GM15510 (cell line): ENCODE results near the gene NACAD.

Experiments used
- POLR2A ChIP-seq: IDR thresholded peaks from 3 replicates; pipeline ENCODE4 v1.6.1; 2011; ENCODE audit warnings: borderline replicate concordance; ENCODE audit not compliant: insufficient read length; ENCODE audit errors: extremely low read depth

NACAD gene

DNA sequence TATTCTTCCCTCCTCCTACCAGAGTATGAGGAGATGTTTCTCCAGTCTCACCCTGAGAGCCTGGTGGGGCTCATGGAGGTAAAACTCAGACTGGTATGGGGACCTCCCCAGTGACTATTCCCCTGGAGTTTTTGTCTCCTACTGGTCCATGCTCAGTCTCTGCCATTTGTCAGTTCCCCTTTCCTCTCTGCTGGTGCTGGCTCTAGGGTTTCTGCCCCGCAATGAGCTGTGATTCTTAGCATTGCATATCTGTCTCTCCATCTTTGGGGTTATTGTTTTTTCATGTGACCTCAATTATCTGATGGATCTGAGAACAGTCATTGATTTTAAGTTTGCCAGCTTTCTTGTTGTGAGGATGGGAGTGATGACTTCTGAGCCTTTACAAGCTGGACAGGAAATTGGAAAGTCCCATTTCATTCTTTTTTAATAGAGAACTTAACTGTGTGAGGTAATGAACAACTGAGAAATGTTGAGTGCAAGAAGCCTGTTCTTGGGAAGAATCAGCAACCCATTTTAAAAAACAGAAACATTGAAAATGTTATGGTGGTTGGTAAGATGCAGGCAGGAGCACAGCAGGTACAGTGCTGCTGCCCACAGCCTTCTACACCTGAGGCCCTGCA, 26.9 kb downstream of the NACAD start:
- TF ChIP-seq POLR2A: no peak

DNA sequence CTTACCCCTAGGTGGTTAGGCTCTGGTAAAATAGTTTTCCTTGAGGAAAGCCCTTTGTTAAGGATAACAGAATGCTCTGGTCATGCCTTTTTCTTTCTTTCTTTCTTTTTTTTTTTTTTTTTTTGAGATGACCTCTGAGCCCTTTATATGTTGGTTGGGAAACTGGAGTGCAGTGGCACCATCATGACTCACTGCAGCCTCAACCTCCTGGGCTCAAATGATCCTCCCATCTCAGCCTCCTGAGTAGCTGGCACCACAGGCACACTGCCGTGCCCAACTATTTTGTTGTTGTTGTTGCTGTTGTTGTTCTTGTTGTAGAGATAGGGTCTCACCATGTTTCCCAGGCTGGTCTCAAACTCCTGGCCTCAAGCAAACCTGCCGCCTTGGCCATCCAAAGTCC, 27.4 kb downstream of the NACAD start:
- TF ChIP-seq POLR2A: no peak

DNA sequence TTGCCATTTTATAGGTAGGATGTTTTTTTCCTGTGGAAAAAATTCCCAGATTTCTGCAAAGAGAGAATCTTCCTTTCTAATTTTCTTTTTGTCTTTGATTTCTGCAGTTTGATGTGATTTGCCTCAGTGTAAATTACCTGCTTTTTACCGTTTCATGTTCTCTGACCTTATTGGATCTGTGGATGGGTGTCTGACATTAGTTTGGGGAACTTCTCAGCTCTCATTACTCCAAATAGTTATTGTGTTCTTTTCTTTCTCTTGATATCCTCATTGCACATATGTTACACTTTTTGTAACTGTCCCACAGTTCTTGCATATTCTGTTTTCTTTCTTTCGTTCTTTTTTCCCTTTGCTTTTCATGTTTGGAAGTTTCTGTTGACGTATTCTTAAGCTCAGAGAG, 28.5 kb downstream of the NACAD start:
- no peak for TF ChIP-seq POLR2A

DNA sequence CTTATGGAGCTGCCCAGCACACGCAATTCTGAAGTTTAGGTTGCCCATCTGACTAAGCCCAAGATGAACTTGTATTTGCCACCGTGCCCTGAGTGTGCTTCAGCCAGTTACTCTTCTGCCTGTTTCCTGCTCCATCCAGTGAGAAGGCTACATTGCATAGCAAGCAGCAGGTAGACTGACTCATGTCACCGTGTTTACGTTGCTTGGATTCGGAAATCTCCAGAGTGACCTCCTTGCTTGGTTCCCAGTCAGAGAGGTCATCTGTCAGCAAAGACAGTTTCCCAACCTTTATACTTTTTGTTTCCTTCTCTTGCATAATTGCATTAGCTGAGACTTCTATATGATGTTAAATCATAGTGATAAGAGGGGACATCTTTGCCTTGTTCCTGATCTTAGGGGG, 30.9 kb downstream of the NACAD start:
- no peak for TF ChIP-seq POLR2A

DNA sequence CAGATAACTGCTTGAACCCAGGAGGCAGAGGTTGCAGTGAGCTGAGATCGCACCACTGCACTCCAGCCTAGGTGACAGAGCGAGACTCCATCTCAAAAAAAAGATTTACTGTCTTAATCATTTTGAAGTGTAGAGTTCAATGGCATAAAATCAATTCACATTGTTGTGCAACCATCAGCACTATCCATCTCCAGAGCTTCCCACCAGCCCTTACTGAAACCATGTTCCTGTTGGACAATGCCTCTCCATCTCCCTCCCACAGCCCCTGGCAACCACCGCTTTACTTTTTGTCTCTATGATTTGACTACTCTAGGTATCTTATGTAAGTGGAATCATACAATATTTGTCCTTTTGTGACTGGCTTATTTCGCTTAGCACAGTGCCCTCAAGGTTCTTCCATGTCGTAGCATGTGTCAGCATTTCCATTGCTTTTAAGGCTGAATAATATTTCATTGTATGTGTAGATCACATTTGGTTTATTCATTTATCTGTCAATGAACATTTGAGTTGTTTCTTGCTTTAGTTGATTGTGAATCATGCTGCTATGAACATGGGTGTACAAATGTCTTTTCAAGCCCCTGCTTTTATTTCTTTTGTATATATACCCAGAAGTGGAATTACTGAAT, 33.1 kb downstream of the NACAD start:
- no peak for TF ChIP-seq POLR2A

DNA sequence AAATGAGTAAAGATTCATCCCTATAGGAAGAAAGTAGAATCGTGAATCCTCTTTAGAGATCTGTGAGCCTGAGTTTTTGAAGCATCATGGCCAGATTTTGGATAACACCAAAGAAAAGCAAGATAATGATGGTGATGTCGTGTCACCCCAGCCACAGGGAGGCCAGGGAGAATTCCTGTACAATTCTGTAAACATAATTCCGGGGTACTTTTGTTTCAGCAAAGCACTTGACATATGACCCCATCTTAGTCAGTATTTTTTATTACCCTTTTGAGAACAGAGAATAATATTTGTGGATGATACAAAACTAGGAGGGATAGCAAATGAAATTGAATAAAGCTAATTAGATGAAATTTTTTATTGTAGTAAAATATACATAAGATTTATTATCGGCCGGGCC, 33.8 kb downstream of the NACAD start:
- no peak for TF ChIP-seq POLR2A

DNA sequence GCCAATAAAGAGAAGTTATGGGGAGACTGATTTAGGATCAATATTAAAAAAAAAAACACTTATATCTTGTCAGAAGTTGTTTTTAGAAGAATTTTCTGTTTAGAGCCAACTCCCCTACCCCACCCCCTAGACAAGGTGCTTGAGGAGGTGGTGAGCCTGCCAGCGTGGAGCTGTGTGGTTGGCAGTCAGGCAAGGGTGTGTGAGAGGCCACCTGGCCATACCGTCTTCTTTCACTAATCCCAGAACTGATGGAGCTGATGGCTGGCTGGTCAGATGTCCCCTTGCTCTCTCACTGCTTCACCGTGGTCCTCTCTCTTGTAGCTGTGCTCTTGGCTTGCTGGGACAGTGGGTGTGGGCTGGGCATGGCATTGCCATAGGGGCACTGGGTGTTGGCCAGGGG, 34.3 kb downstream of the NACAD start:
- TF ChIP-seq POLR2A: no peak

DNA sequence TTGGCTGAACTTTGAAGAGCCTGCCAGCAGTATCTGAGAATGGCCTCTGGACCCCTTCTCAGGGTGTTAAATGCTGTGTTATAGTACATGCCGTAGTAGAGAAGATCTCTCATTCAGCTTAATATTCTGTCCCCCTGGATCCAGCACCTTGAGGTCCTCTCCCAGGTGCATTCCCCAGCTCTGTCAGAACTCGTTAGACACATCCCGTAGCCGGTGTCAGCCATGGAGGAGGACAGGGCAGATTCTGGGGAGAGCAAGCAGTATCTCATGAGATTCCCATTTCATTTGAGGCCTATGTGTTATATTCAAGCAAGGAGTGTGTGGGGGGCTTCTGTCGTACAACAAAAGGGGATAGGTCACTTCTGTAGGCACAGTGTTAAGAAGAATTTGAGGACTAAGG, 34.8 kb downstream of the NACAD start:
- no peak for TF ChIP-seq POLR2A

DNA sequence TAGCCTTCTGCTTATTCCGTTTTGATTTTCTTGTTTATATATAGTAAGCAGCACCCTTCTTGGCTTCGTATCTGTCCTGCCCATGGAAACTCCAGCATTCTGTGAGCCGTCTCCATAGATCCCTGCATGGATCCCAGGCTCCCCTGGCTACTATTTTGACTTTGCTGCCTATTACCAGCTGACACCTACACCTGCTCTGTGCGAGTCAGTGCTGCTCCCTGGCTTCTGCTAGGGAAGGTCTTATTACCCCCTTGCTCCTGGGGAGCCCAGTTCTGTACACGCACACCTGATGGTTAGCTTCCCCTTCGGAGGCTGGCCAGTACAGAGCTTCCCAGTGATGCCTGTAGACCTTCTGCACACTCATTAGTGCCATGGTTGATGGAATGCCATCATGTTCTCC, 35.4 kb downstream of the NACAD start:
- TF ChIP-seq POLR2A: no peak

DNA sequence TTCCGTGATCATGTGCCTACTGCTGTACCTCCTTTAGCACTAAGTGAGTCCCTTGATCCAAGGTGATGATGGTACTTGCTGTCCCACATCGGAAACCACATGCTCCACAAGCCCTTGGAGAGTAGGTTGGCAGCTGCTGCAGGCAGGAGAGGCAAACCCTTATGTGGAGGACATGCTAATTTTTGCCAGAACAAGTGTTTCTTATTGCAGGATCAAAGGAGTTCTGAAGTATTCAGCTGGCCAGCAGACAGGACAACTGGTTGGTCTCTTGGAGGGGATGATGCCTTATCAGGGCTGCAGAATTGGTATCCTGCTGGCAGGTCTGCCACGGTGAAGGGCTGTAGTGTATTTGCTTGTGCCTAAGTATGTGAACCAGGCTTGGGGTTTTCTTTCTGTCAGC, 36.8 kb downstream of the NACAD start:
- TF ChIP-seq POLR2A: no peak

DNA sequence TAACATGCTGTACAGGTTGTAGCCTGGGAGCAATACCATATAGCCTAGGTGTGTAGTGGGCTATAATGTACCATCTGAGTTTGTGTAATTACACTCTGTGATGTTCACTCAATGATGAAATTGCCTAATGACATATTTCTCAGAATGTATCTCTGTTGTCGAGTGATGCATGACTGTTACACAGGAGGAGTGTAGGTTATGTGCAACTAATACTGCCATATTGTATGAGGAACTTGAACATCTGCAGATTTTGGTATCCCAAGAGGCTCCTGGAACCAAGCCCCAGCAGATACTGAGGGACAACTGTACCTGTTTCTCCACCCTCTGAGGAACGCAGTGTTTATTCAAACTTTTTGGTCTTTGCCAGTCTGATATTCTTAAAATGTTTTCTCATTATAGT, 38.6 kb downstream of the NACAD start:
- TF ChIP-seq POLR2A: no peak

DNA sequence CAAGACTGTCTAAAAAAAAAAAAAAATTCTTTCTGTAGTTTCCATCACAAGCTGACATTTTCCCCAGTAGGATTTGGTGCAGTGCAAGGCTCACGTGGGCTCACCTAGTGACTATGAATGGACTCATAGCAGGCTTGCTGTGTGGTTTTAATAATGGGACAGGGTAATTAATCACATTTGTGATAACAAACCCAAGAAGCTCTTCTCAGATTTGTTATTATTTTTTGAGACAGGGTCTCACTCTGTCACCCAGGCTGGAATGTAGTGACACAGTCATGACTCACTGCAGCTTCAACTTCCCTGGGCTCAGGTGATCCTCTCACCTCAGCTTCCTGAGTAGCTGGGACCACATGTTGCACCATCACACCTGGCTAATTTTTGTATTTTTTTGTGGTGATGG, 40.0 kb downstream of the NACAD start:
- TF ChIP-seq POLR2A: no peak

DNA sequence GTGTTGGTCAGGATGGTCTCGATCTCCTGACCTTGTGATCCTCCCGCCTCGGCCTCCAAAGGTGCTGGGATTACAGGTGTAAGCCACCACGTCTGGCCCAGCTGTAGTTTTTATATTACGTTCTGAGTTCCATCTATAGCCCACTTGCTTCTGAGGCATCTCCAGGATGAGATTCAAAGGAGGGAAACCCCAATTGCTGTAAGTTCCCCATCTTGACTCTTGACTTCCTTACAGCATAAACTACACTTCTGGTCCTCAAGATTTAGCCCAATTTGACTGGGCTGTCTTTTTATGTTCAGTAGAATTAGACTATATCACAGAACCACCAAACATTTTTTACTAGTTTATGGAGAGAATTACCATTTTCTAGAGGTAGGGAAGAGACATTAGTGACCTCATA, 44.4 kb downstream of the NACAD start:
- no peak for TF ChIP-seq POLR2A

DNA sequence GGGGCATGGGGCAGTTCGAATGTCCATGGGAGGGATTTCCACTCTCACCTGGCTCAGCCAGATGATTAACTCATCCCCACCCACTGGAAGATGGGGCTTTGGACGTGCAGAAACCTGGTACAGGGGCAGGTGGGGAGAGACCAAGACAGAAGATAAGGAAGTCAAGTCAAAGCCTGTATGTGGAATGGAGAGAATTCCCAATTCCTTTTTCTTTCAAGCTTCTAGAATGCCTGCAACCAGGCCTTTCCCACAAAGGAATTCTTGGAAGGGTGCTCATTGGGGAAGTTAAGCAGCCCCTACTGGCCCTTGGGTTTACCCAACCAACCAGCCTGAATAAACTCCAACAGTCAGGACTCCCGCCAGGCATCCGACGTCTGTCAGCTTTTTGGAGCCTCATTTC, 49.7 kb downstream of the NACAD start:
- no peak for TF ChIP-seq POLR2A

DNA sequence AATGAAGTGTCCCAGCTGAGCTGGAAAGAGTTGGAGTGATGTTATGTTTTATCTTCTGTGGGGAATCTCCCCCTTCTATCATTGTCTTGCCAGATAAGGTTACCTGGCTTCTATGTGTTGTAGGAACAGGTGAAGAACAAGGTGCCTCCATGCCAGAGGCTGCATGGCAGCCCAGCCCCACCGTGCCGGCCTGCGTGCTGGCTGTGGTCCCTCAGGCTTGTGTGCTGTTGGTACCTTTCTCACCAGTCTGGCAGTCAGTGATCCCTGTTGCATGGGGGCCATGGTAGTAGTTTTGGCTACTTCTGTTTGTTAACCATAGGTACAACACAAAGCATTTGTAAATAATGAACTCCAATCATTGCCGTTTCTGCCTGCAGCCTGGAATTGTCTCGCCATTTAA, 50.9 kb downstream of the NACAD start:
- no peak for TF ChIP-seq POLR2A

DNA sequence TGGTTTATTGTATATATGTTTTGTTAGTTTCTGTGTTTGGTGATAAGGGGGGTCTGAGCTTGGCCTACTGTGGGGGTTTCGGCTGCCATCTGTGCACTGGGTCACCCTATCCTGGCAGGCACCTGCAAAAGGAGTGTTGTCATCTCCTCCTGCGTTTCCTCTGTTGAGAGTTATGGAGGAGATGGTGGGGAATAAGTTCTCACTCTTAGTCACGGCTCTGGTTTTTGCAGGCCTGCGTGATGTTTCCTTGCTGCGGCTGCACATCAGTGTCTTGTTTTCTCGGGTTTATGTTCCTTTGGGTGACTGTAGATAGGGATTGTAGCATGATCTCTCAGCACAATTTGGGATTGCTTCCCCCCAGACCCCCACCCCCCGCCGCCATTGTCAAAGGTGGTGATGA, 52.0 kb downstream of the NACAD start:
- TF ChIP-seq POLR2A: no peak

DNA sequence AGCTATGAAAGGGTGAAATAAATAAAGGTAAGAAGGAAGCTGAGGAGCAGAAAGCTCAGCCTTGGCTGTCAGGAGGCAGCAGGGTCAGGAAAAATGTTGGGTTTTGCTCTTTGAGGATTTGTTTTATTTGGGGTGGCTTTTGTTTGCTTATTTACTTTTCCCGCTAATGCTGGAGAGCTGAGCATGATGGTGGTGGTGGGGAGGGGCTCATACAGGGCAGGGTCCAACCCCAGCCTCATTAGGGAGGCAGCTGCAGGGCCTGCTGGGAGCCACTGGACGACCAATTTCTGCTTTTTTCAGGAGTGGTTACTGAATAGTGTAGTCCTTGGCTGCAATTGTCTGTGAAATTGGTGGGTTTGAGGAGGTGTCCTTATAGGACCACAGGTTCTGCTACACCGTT, 52.5 kb downstream of the NACAD start:
- no peak for TF ChIP-seq POLR2A
